Skeletal muscle tissue (tissue), 5 donors: ENCODE data around the gene GADD45GIP1. TPM values are rescaled to one million over a fixed set of nuclear protein-coding genes. Genes with fewer than 3 reads are reported as not detected.

Source experiments
- H3K27ac ChIP-seq: one replicate; pipeline ENCODE4 v1.7.0; 2013; ENCODE audit warnings: mild to moderate bottlenecking, low read depth, low read length, inconsistent platforms
- H3K27me3 ChIP-seq, 3 donors: one replicate each; pipeline ENCODE4 v1.7.0; 2013; ENCODE audit warnings: low read length in 3 of 3; ENCODE audit not compliant: control insufficient read depth in 3 of 3, insufficient read depth in 3 of 3
- H3K36me3 ChIP-seq, 3 donors: one replicate each; pipeline ENCODE4 v1.7.0; 2013; ENCODE audit warnings: low read length in 3 of 3; ENCODE audit not compliant: control insufficient read depth in 3 of 3, insufficient read depth in 3 of 3
- H3K4me1 ChIP-seq, 3 donors: one replicate each; pipeline ENCODE4 v1.7.0; 2013; ENCODE audit warnings: low read length in 3 of 3, mild to moderate bottlenecking in 3 of 3; ENCODE audit not compliant: control insufficient read depth in 3 of 3, insufficient read depth in 3 of 3
- H3K4me3 ChIP-seq, 3 donors: one replicate each; pipeline ENCODE4 v1.7.0; 2013; ENCODE audit warnings: low read length in 3 of 3
- H3K9ac ChIP-seq, 3 donors: one replicate each; pipeline ENCODE4 v1.7.0; 2013; ENCODE audit warnings: low read length in 3 of 3, mild to moderate bottlenecking in 3 of 3, moderate library complexity in 2 of 3, low read depth in 1 of 3
- H3K9me3 ChIP-seq, 3 donors: one replicate each; pipeline ENCODE4 v1.7.0; 2013; ENCODE audit warnings: low read length in 3 of 3; ENCODE audit not compliant: control insufficient read depth in 3 of 3
- small RNA-seq: library from RNA; depleted of rRNA; stranded (forward); fragments of <200 nt; gene quantifications from one replicate; pipeline ENCODE3, GENCODE V24; 2014
- total RNA-seq: library from RNA; depleted of rRNA; stranded (reverse); fragments of >200 nt; gene quantifications from one replicate; pipeline ENCODE4 v1.2.3, GENCODE V29; 2014
- donor health status: Osteomylitis.

Gene GADD45GIP1
- total RNA-seq, 1 donor from 2014 or later = 21.4 TPM

DNA sequence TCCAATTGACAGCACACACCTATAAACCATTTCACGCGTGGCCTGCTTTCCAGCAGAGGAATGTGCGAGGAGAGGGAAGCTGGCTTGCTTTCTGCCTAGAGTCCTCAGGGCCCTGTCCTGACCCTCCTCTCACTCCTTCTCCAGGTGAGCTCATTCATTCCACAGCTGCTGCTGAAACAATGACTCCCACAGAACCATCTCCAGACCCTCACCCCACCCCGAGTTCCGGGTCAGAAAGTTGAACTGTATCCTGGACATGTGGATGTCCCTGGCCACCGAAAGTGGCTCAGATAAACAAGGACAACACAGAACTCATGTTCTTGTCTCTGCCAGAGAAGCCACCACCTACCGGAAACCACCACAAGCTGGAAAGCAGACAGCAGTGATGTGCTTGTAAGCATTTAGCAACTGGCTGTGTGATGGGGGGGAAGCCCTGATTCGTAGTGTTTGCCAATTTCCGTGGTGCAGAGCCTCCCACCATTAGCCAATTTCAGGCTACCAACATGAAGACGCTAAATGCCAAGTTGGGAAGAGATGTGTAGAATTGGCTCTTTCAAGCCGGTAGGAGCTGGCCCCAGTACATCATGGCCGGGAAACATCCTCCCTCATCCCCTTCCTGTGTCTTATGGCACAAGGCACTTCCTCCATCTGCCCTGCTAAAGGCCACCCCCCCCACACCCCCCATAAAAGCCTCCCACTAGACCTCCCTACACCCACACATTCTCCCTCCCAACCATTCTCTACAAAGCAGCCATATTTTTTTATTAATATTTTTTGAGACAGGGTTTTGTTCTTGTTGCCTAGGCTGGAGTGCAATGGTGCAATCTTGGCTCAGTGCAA is 43.0 kb downstream of the GADD45GIP1 start:
- H3K36me3 ChIP-seq = no peaks in the 10 kb centered on the region
- H3K27ac ChIP-seq = peak overlapping the region; percentile 9
- H3K4me1 ChIP-seq = peaks cover 16 to 20% (median 20%) of the 10 kb centered on the region in 3 donors
- H3K27me3 ChIP-seq = no peaks in the 10 kb centered on the region
- H3K9me3 ChIP-seq = no peaks in the 10 kb centered on the region
- no peak overlapping the region for H3K4me3 ChIP-seq
- H3K9ac ChIP-seq = peak overlapping the region in 1 of 3 donors; percentile 78

DNA sequence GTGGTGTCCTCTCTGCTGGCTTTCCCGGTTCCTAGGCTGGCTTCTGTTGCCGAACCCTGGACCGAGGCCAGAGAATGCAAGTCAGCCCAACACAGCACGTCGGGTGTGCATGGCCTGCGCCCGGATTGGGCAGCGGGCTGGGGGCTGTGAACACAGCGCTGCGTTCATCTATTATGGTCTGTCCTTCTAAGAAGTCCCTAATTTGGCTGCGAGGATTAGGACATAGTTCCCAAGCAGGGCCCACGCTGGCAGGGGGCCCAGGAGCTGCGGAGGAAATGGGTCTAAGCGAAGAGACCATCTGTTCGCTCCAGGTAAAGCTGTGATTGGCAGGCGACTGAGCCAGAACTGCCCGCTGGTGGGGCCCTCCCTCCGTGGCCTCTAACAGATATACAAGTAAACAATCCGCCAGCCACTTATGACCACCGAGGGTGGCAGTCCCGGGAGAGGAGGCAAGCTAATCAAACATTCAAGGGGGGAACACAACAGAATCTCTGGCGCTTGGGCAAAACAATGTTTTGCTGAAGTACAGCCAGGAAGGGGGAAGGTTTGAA is 43.9 kb downstream of the GADD45GIP1 start:
- Histone ChIP-seq H3K9me3 (no peaks in the 10 kb centered on the region), H3K9ac (peak overlapping the region; percentile 28 to 78 (median 57)), H3K4me3 (peak overlapping the region; percentile 16 to 63 (median 41)), H3K27ac (peak overlapping the region; percentile 9), H3K27me3 (no peaks in the 10 kb centered on the region), H3K4me1 (peaks cover 13 to 17% (median 16%) of the 10 kb centered on the region in 3 donors), H3K36me3 (no peaks in the 10 kb centered on the region)

DNA sequence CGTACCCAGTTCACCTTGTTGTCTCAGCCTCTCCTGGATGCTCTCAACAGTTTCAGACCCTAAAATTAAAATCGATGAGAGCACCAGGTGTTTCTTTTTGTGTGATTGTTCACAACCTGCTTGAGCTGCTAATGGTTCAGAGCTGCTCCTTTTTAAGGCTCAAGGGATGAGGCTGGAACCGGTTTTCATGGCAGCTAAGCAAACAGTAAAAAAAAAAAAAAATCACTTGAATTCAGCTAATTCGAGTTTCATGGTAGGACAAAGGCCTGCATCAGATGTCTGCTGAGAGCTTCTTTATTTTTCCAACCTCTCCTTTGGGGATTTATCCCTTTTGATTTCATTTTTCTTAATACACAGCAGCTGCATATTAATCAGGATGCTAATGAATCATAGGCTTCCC is 44.5 kb downstream of the GADD45GIP1 start:
- Histone ChIP-seq H3K27ac (no peak overlapping the region), H3K9me3 (no peaks in the 10 kb centered on the region), H3K36me3 (no peaks in the 10 kb centered on the region), H3K27me3 (no peaks in the 10 kb centered on the region), H3K9ac (peak overlapping the region; percentile 28 to 78 (median 57)), H3K4me1 (peaks cover 13 to 17% (median 16%) of the 10 kb centered on the region in 3 donors), H3K4me3 (peak overlapping the region; percentile 16 to 63 (median 41))

DNA sequence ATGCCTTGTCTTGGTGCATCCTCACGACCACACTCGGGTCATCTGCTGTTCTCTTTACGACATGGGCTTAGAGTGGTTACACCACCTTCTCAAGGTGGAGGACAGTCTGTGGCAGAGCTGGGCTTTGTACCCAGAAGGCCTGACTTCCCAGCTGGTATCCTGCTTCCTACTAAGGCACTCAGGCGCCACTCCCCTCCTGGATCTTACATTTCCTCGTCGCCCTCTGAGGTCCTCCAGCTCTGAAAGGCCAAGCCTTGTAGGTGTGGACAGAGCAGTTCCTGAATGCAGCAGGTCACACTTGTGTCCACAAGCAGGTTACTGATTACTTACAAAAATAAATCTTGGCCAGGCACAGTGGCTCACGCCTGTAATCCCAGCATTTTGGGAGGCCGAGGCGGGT is 49.9 kb downstream of the GADD45GIP1 start:
- H3K36me3 ChIP-seq = no peaks in the 10 kb centered on the region
- H3K9ac ChIP-seq = no peak overlapping the region
- no peak overlapping the region for H3K4me3 ChIP-seq
- no peaks in the 10 kb centered on the region for H3K27me3 ChIP-seq
- H3K27ac ChIP-seq = no peak overlapping the region
- H3K4me1 ChIP-seq = peaks cover 0 to 1% (median under 1%) of the 10 kb centered on the region in 3 donors
- H3K9me3 ChIP-seq = no peaks in the 10 kb centered on the region

Small RNA genes within 50 kb of the gene (small RNA-seq; reads per million reads assigned to genes)
- gene MIR5695 (0.76 reads per million, percentile 73 among the genes with 10 or more reads in this experiment), gene MIR6515 (not detected)

Other genes with a start within 250 kb of the GADD45GIP1 start
- gene TNPO2, start 233.3 kb downstream of the GADD45GIP1 start, total RNA-seq = 20.4 TPM
- 175 TPM for gene TRIR, start 222.5 kb downstream of the GADD45GIP1 start, total RNA-seq
- 53.8 TPM for gene GET3, start 219.7 kb downstream of the GADD45GIP1 start, total RNA-seq
- not detected for gene BEST2, start 205.4 kb downstream of the GADD45GIP1 start, total RNA-seq
- 13.6 TPM for gene HOOK2, start 181.7 kb downstream of the GADD45GIP1 start, total RNA-seq
- gene JUNB, start 165.7 kb downstream of the GADD45GIP1 start, total RNA-seq = 31.3 TPM
- 207 TPM for gene PRDX2, start 155.4 kb downstream of the GADD45GIP1 start, total RNA-seq
- gene THSD8, start 155.2 kb downstream of the GADD45GIP1 start, total RNA-seq = not detected
- gene RNASEH2A, start 150.6 kb downstream of the GADD45GIP1 start, total RNA-seq = 5.7 TPM
- not detected for gene RTBDN, start 122.6 kb downstream of the GADD45GIP1 start, total RNA-seq
- gene MAST1, start 118.7 kb downstream of the GADD45GIP1 start, total RNA-seq = not detected
- 10.4 TPM for gene DNASE2, start 75.8 kb downstream of the GADD45GIP1 start, total RNA-seq
- 2.1 TPM for gene KLF1, start 70.0 kb downstream of the GADD45GIP1 start, total RNA-seq
- 39.7 TPM for gene GCDH, start 66.1 kb downstream of the GADD45GIP1 start, total RNA-seq
- gene SYCE2, start 37.9 kb downstream of the GADD45GIP1 start, total RNA-seq = not detected
- 49.1 TPM for gene FARSA, start 23.5 kb downstream of the GADD45GIP1 start, total RNA-seq
- gene CALR, start 18.6 kb downstream of the GADD45GIP1 start, total RNA-seq = 382 TPM
- gene RAD23A, start 11.4 kb downstream of the GADD45GIP1 start, total RNA-seq = 57.9 TPM
- gene DAND5, start 12.4 kb upstream of the GADD45GIP1 start, total RNA-seq = not detected
- 49.1 TPM for gene NFIX, start 38.3 kb upstream of the GADD45GIP1 start, total RNA-seq
- 13.6 TPM for gene LYL1, start 145.6 kb upstream of the GADD45GIP1 start, total RNA-seq
- gene TRMT1, start 159.5 kb upstream of the GADD45GIP1 start, total RNA-seq = 13.0 TPM
- gene NACC1, start 161.0 kb upstream of the GADD45GIP1 start, total RNA-seq = 10.4 TPM
- gene STX10, start 193.2 kb upstream of the GADD45GIP1 start, total RNA-seq = 24.5 TPM
- 23.5 TPM for gene IER2, start 193.2 kb upstream of the GADD45GIP1 start, total RNA-seq